LNCaP clone FGC (cell line): ENCODE results near the gene CACNA2D3.

ENCODE experiments used
- DNase-seq: peaks from one replicate; pipeline ENCODE4 v3.0.0-alpha.2; 2011; ENCODE audit warnings: low read depth
- H3K4me3 ChIP-seq: 2 replicates; pipeline ENCODE4 v1.5.1; 2011; ENCODE audit warnings: mild to moderate bottlenecking, low read depth, low read length, control low read depth
- CTCF ChIP-seq: IDR thresholded peaks from 2 replicates; pipeline ENCODE4 v1.5.1; 2012; ENCODE audit warnings: mild to moderate bottlenecking; ENCODE audit not compliant: control insufficient read depth, insufficient read depth; ENCODE audit errors: extremely low read depth

Gene CACNA2D3

GRCh38 chr3:54713031-54713430, 590.7 kb downstream of the CACNA2D3 start:
- DNase-seq: no peak
- no peak overlapping the region for H3K4me3 ChIP-seq
- no peak for TF ChIP-seq CTCF

- no peak for DNase-seq
- H3K4me3 ChIP-seq: no peak overlapping the region
- TF ChIP-seq CTCF: no peak
Measured at GRCh38 chr3:54713455-54713854, 591.1 kb downstream of the CACNA2D3 start.

GRCh38 chr3:54714035-54714434, 591.7 kb downstream of the CACNA2D3 start:
- DNase-seq: no peak
- TF ChIP-seq CTCF: no peak
- H3K4me3 ChIP-seq: no peak overlapping the region

- no peak overlapping the region for H3K4me3 ChIP-seq
- no peak for DNase-seq
- TF ChIP-seq CTCF: no peak
Measured at GRCh38 chr3:54717506-54717905, 595.2 kb downstream of the CACNA2D3 start.

GRCh38 chr3:54719914-54720313, 597.6 kb downstream of the CACNA2D3 start:
- no peak for TF ChIP-seq CTCF
- DNase-seq: no peak
- H3K4me3 ChIP-seq: no peak overlapping the region

GRCh38 chr3:54720604-54721003, 598.3 kb downstream of the CACNA2D3 start:
- no peak overlapping the region for H3K4me3 ChIP-seq
- DNase-seq: no peak
- TF ChIP-seq CTCF: no peak

GRCh38 chr3:54731732-54732445, 609.5 kb downstream of the CACNA2D3 start:
- no peak for TF ChIP-seq CTCF

More at GRCh38 chr3:54731732-54732445, 609.5 kb downstream of the CACNA2D3 start:
- H3K4me3 ChIP-seq: no peak overlapping the region
- no peak for DNase-seq
